ENCODE data around the gene TRPM2.
A peak's percentile ranks its signal among the peaks of the same experiment; 100 is the strongest.

The TRPM2 gene

DNA sequence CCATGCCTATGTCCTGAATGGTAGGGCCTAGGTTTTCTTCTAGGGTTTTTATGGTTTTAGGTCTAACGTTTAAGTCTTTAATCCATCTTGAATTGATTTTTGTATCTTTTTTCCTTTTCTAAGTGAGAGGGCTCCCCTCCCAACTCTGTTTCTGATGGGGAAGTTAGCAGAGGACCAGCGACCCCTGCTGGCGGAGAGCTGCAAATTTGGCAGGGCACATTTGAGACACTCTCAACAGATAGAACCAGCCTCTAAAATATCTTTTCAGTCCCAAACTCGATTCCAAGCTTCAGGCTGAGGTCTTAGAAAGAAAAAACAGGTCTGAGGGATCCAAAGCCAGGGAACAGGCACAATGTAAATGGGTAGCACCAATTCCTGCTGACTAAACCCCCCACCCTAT is 134.4 kb downstream of the TRPM2 start:
- DNase-seq = peak; percentile 47

- DNase-seq = no peak
Measured at GRCh38 chr21:44489962-44490361, 136.5 kb downstream of the TRPM2 start.

- DNase-seq = no peak
Measured at GRCh38 chr21:44490405-44490804, 137.0 kb downstream of the TRPM2 start.

- DNase-seq = no peak
Measured at GRCh38 chr21:44490816-44491215, 137.4 kb downstream of the TRPM2 start.

Measured in stimulated activated naive CD4-positive, alpha-beta T cell treated with Interleukin-2 at 50 U/mL for 16 hours (primary cell).